HEK293 (cell line): ENCODE results near the gene SLC17A9.

Experiments
- ZNF121 ChIP-seq: fragments of 450-650 bp; formaldehyde crosslinking; IDR thresholded peaks from 2 replicates; pipeline ENCODE4 v1.5.1; 2016; ENCODE audit warnings: missing biosample characterization, missing genetic modification characterization
- ZNF133 ChIP-seq: fragments of 450-650 bp; formaldehyde crosslinking; IDR thresholded peaks from 2 replicates; pipeline ENCODE4 v1.5.1; 2016; ENCODE audit warnings: missing biosample characterization, missing genetic modification characterization
- ZNF561 ChIP-seq: fragments of 450-650 bp; IDR thresholded peaks from 2 replicates; pipeline ENCODE4 v1.5.1; 2018; ENCODE audit warnings: missing biosample characterization, missing genetic modification characterization, borderline replicate concordance
- TF ChIP-seq, protein P1 (sequence below): fragments of 450-650 bp; formaldehyde crosslinking; IDR thresholded peaks from 2 replicates; pipeline ENCODE4 v1.5.1; 2016; ENCODE audit warnings: missing biosample characterization, missing genetic modification characterization

DNA sequence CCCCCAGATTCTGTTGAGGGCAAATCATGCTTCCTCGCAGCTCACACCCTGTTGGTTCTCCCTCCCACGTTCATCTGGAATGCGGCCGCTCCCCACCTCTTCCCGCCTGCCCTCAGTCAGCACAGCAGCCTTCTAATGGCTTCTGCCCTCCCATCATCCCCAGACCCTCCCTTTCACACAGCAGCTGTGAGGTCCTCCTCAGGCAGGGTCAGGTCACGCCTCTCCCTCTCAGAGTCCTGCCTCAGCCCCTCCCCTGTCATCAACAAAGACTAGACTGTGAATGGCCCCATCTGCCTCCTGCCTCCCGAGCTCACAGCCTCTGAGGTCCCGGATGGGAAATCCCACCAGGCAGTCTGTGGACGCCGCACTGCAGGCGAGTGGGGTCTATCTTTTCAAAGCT, 62.2 kb downstream of the SLC17A9 start:
- TF ChIP-seq ZNF133, result no peak
- TF ChIP-seq, protein P1, sequence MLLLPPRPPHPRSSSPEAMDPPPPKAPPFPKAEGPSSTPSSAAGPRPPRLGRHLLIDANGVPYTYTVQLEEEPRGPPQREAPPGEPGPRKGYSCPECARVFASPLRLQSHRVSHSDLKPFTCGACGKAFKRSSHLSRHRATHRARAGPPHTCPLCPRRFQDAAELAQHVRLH, result no peak
- TF ChIP-seq ZNF121 (tag by site-specific recombination), result no peak
- TF ChIP-seq ZNF561, result no peak
